ENCODE results near the gene ZNF326. TPM values are rescaled to one million over a fixed set of nuclear protein-coding genes. Genes with fewer than 3 reads are reported as not detected.

ZNF326 gene
- polyA plus RNA-seq, 1 of the 3 experiments (the other 2 are of a cell fraction), result 16.4 TPM

- Histone ChIP-seq H2AFZ (ENCODE audit: low read depth) (no peak overlapping the region), H3K79me2 (ENCODE audit: insufficient read depth) (no peaks in the 10 kb centered on the region; the same call in 1 of the 2 replicates), H3K4me1 (ENCODE audit: control insufficient read depth in 1 of 2, insufficient read depth in 2 of 2, low read depth in 1 of 2, low read length in 1 of 2) (peaks cover 0 to 4% of the 10 kb centered on the region in 2 experiments; a peak in 1 of 4 replicates), H3K9ac (no peak overlapping the region), H3K9me3 (no peaks in the 10 kb centered on the region), H3K36me3 (replicated peaks in 1 of 2; ENCODE audit: control insufficient read depth in 1 of 2, insufficient read depth in 2 of 2, low read length in 1 of 2) (no peaks in the 10 kb centered on the region), H3K9me2 (no peaks in the 10 kb centered on the region), H3K27ac (ENCODE audit: low read depth in 2 of 2, low read length in 1 of 2) (no peak overlapping the region), H4K20me1 (ENCODE audit: insufficient read depth) (no peaks in the 10 kb centered on the region), H3K27me3 (ENCODE audit: insufficient read depth) (no peaks in the 10 kb centered on the region), H3K4me3 (ENCODE audit: low read depth in 2 of 2, low read length in 1 of 2) (no peak overlapping the region), H3F3A (replicated peaks; ENCODE audit: insufficient read depth) (no peaks in the 10 kb centered on the region), H3K4me2 (no peak overlapping the region)
- TF ChIP-seq RXRA (IDR thresholded peaks at IDR 0.05; ENCODE audit: borderline replicate concordance, low read depth), result no peak
- TF ChIP-seq SMC3 (IDR thresholded peaks at IDR 0.05; ENCODE audit: low read depth, low read length), result no peak
- no peak for TF ChIP-seq RAD21 (IDR thresholded peaks at IDR 0.05; ENCODE audit: low read length)
- no peak for TF ChIP-seq SIN3A (IDR thresholded peaks at IDR 0.05; ENCODE audit: borderline replicate concordance, low read depth, low read length)
- TF ChIP-seq JUND (IDR thresholded peaks at IDR 0.05), result no peak
- TF ChIP-seq EP300 (IDR thresholded peaks at IDR 0.05; ENCODE audit: borderline replicate concordance in 1 of 2, low read depth in 1 of 2, low read length in 1 of 2), result no peak
- no peak for TF ChIP-seq ELF1 (IDR thresholded peaks at IDR 0.05)
- no peak for TF ChIP-seq NRF1 (IDR thresholded peaks at IDR 0.05; ENCODE audit: low read depth, low read length)
- no peak for TF ChIP-seq FOXJ3 (CRISPR knock-in tag; IDR thresholded peaks at IDR 0.05)
- TF ChIP-seq CTCF (IDR thresholded peaks at IDR 0.05), result no peak
- no peak for TF ChIP-seq IRF3 (IDR thresholded peaks at IDR 0.05; ENCODE audit: low read depth, low read length)
- no peak for TF ChIP-seq POLR2AphosphoS5 (IDR thresholded peaks at IDR 0.05; ENCODE audit: low read depth, low read length)
- no peak for TF ChIP-seq GATA2 (CRISPR knock-in tag; IDR thresholded peaks at IDR 0.05)
- no peak for TF ChIP-seq FOSL2 (IDR thresholded peaks at IDR 0.05; ENCODE audit: borderline replicate concordance, low read depth)
- no peak for TF ChIP-seq YY1 (IDR thresholded peaks at IDR 0.05; ENCODE audit: low read depth)
- TF ChIP-seq TAF1 (IDR thresholded peaks at IDR 0.05; ENCODE audit: borderline replicate concordance, low read depth, low read length), result no peak
- 90% methylated on average over 4 of the region's 4 CpGs for WGBS (ENCODE audit: low lambda C conversion rate)
- CTCF ChIA-PET, result interaction anchor here (0.6 to 2.5 kb wide), 3 partner anchors 71 to 1644 kb away, joined by 3 to 9 read pairs (median 4); no protein-coding TSS in a partner anchor
- POLR2A ChIA-PET, result no interaction called here
- DNase-seq, result no peak
These were observed 48.7 kb downstream of the ZNF326 start for GRCh38 chr1:90043586-90043985.

DNA sequence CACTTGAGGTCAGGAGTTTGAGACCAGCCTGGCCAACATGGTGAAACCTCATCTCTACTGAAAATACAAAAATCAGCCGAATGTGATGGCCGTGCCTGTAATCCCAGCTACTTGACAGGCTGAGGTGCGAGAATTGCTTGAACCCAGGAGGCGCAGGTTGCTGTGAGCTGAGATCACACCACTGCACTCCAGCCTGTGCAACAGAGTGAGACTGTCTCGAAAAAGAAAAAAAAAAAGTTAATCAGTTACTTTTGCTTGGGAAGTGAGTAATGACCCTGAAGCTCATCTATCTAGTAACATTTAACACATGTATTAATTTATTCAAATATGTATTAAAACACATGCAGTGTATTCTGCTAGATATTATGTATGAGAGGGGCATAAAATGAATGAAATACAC lies 49.4 kb downstream of the ZNF326 start:
- Histone ChIP-seq H3K9ac (no peak overlapping the region), H3K27ac (ENCODE audit: low read depth in 2 of 2, low read length in 1 of 2) (no peak overlapping the region), H3K4me3 (ENCODE audit: low read depth in 2 of 2, low read length in 1 of 2) (no peak overlapping the region), H3K9me3 (no peaks in the 10 kb centered on the region), H3F3A (replicated peaks; ENCODE audit: insufficient read depth) (no peaks in the 10 kb centered on the region), H2AFZ (ENCODE audit: low read depth) (no peak overlapping the region), H3K4me1 (ENCODE audit: control insufficient read depth in 1 of 2, insufficient read depth in 2 of 2, low read depth in 1 of 2, low read length in 1 of 2) (peaks cover 0 to 4% of the 10 kb centered on the region in 2 experiments; a peak in 1 of 4 replicates), H3K9me2 (no peaks in the 10 kb centered on the region), H3K27me3 (ENCODE audit: insufficient read depth) (no peaks in the 10 kb centered on the region), H4K20me1 (ENCODE audit: insufficient read depth) (no peaks in the 10 kb centered on the region), H3K4me2 (no peak overlapping the region), H3K36me3 (replicated peaks in 1 of 2; ENCODE audit: control insufficient read depth in 1 of 2, insufficient read depth in 2 of 2, low read length in 1 of 2) (no peaks in the 10 kb centered on the region), H3K79me2 (ENCODE audit: insufficient read depth) (no peaks in the 10 kb centered on the region; the same call in 1 of the 2 replicates)
- no peak for DNase-seq
- CTCF ChIA-PET, result interaction anchor here (1.6 to 3.3 kb wide), 5 partner anchors 9 to 677 kb away, joined by 4 to 43 read pairs (median 7); no protein-coding TSS in a partner anchor
- 75% methylated on average over 5 of the region's 5 CpGs for WGBS (ENCODE audit: low lambda C conversion rate)
- POLR2A ChIA-PET, result interaction anchor here (0.6 kb wide), 1 partner anchor 316 kb away, joined by 4 read pairs; no protein-coding TSS in a partner anchor
- TF ChIP-seq MXI1 (IDR thresholded peaks at IDR 0.05; ENCODE audit: low read depth, low read length) (no peak), TEAD4 (IDR thresholded peaks at IDR 0.05; ENCODE audit: borderline replicate concordance, insufficient read depth) (no peak), SMC3 (IDR thresholded peaks at IDR 0.05; ENCODE audit: low read depth, low read length) (no peak), MEF2A (IDR thresholded peaks at IDR 0.05; ENCODE audit: borderline replicate concordance, low read depth) (no peak), CHD2 (IDR thresholded peaks at IDR 0.05; ENCODE audit: low read length, partially characterized antibody) (no peak), CTCF (IDR thresholded peaks at IDR 0.05) (no peak)
- TF ChIP-seq, protein P1, sequence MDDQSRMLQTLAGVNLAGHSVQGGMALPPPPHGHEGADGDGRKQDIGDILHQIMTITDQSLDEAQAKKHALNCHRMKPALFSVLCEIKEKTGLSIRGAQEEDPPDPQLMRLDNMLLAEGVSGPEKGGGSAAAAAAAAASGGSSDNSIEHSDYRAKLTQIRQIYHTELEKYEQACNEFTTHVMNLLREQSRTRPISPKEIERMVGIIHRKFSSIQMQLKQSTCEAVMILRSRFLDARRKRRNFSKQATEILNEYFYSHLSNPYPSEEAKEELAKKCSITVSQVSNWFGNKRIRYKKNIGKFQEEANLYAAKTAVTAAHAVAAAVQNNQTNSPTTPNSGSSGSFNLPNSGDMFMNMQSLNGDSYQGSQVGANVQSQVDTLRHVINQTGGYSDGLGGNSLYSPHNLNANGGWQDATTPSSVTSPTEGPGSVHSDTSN (IDR thresholded peaks at IDR 0.05), result no peak
- TF ChIP-seq, protein P2, sequence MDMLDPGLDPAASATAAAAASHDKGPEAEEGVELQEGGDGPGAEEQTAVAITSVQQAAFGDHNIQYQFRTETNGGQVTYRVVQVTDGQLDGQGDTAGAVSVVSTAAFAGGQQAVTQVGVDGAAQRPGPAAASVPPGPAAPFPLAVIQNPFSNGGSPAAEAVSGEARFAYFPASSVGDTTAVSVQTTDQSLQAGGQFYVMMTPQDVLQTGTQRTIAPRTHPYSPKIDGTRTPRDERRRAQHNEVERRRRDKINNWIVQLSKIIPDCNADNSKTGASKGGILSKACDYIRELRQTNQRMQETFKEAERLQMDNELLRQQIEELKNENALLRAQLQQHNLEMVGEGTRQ (IDR thresholded peaks at IDR 0.05; ENCODE audit: borderline replicate concordance, low read depth, low read length), result no peak
